Right kidney (tissue), 9 donors: ENCODE data around the gene MSH5.
"Not testable (repeated sequence)": the region's sequence is repeated elsewhere in the genome, so short reads cannot be mapped to it uniquely, and the experiment has no call there.

Experiments used
- DNase-seq: peaks from one replicate; pipeline ENCODE4 v3.0.0-alpha.2; 2016
- long read RNA-seq, 8 donors: transcript quantifications; one replicate each; lab custom pipeline, GENCODE V29; 2026

Gene MSH5
- long read RNA-seq, donor 1, partial matches to known transcripts = 0 of 2 reads
- long read RNA-seq, donor 1, other reads (novel, unspliced or antisense) = 0 of 2 reads
- long read RNA-seq, donor 2, partial matches to known transcripts = 0 of 1 reads
- long read RNA-seq, donor 2, other reads (novel, unspliced or antisense) = 0 of 1 reads
- long read RNA-seq, donor 3, partial matches to known transcripts = 0 of 2 reads
- long read RNA-seq, donor 3, other reads (novel, unspliced or antisense) = 0 of 2 reads
- long read RNA-seq, donor 4, partial matches to known transcripts = 5 of 8 reads
- long read RNA-seq, donor 4, other reads (novel, unspliced or antisense) = 0 of 8 reads
- long read RNA-seq, donor 5, partial matches to known transcripts = 0 of 1 reads
- long read RNA-seq, donor 5, other reads (novel, unspliced or antisense) = 0 of 1 reads
- long read RNA-seq, donor 6, partial matches to known transcripts = 0 of 1 reads
- long read RNA-seq, donor 6, other reads (novel, unspliced or antisense) = 0 of 1 reads
- long read RNA-seq, donor 7, partial matches to known transcripts = 0 of 1 reads
- long read RNA-seq, donor 7, other reads (novel, unspliced or antisense) = 0 of 1 reads
- long read RNA-seq, donor 8 = 0 reads

DNA sequence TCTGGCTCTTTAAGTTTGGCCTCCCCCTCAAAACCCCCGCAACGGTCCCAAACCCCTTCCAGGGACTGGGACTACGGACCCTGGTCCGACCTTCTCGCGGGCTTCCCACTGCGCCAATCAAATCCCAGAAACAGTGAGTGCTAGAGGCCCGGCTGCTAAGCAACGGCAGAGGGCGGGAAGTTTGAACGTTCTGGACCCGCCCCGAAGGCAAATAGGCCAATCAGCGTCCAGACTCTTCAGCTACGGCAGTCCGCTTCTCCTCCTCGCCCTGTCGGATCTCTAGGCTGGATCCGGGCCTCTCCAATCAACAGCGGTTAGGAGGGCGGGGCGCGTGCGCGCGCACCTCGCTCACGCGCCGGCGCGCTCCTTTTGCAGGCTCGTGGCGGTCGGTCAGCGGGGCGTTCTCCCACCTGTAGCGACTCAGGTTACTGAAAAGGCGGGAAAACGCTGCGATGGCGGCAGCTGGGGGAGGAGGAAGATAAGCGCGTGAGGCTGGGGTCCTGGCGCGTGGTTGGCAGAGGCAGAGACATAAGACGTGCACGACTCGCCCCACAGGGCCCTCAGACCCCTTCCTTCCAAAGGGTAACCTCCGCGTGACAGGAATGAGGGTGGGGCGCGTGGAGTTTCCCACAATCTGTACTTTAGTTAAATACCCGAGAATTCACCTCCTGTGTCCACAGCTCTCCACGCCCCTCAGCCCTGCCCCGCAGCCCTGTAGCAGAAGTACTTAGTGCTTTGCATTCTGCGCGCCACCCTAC lies at the start of gene MSH5:
TSS of gene MSH5 (plus strand) at position 367 of the 758 bp plus-strand sequence. CDS start 462 bp downstream, outside the sequence.
- peak; percentile 94 for DNase-seq

DNA sequence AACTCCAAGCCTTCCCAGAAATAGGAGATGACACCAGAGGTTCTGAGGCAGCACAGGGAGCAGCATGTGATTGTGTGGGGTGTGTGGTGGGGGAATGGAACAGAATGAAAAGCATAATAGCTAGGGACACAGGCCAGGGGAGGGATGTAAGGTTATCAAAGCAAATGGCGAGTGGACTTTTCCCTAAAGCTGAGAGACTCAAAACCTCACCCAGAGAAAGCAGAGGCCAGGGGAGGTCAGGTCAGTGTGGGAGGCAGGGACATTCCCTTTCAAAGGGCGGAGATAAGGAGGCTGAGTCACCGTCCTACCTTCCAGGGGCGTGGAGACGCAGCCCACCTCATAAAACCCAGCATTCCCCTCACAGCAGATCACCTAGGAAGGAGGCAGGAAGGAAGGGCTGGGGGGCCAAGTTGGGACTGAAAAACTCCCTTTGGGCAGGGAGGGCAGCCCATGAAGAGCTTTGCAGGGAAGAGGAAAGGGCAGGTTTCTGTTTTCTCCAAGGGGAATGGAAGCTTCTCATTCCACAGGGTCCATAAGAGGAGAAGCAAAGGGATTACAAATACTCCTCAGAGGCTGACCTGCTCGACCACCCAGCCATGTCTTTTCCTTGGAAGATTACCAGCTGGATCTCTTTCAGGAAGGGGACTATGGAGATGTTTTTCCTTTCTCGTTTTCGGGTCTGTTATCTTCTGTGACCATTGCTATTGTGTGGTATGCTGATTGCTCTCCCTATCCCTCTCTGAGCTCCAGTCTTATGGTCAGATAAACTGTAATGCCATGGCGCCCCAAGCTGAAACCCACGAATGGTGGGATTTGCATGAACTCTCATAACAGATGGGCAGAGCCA lies 49.4 kb upstream of the MSH5 start:
- no peak for DNase-seq

DNA sequence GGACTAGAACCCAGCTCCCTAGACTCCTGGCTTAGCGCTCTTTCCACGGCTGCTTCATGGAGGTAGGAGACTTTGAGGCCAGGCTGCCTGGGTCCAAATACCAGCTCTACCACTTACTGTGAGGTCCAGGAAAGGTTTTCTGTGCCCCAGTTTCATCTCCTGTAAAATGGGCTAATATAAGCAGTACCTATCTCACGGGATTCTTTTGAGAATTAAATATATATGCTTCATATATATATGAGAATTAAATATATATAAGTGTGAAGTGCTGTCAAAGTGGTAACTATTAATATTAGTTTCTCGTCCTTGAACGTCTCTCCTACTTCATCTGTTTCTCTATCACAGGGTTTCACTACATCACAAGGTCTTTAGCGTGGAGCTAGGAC lies 48.7 kb upstream of the MSH5 start:
- DNase-seq = no peak

DNA sequence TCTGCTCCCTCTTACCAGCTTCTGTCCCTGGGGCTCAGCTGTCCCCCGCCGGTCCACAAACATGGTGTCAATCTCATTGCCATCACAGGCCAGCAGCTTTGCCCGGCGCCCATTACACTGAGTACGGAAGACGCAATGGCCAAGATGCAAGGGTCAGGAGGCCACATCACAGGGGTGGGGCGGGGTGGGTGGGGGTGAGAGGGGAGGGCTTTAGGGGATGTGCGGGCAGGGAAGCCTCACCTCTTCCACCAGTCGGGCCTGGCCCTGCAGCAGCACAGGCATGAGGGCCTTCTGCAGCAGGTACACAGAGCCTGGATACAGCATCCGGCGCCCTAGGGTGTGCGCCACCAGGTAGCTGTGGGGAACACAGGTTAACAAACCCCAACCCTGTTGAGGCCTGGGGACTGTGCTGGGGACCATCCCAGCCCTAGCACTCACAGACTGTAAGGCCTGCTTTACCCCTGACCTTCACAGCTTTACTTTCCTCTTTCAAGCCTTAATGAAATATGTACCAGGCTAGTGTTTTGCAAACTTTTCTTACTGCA lies 48.2 kb upstream of the MSH5 start:
- DNase-seq = no peak

DNA sequence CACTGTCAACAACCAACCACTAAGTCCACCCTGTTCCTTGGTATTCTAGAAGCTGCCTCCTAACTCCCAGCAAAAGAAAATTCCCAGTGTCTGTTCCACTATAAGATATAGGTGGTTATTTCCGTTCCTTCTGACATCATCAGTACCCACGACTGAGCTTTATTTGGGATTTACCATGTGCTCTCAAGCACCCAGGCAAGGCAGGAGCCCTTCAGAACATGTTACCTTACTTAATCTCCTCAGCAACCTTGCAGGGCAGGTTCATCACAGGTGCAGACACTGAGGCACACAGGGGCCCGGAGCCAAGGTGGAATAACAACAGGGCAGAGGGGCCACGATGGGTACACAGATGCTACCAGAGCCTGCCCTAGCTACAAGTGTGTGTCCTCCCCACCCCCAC lies 47.5 kb upstream of the MSH5 start:
- no peak for DNase-seq

DNA sequence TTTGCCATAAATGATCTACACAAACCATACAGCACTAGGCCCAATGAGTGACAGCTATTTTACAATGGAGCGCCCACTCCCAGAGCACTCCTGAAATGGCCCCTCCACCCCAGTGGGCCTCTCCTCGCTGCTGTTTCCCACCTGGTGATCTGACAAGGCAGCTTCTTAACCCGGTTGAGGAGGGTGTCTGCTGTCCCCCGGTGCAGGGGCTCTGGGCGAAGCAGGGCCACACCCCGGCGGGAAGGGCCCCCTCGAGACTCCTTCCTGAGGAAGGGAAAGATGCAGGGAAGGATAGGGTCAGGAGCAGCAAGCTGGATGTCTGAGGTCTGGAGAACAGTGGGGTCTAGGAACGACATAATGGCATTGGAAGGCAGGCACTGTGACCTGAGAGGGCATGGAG lies 46.9 kb upstream of the MSH5 start:
- no peak for DNase-seq

DNA sequence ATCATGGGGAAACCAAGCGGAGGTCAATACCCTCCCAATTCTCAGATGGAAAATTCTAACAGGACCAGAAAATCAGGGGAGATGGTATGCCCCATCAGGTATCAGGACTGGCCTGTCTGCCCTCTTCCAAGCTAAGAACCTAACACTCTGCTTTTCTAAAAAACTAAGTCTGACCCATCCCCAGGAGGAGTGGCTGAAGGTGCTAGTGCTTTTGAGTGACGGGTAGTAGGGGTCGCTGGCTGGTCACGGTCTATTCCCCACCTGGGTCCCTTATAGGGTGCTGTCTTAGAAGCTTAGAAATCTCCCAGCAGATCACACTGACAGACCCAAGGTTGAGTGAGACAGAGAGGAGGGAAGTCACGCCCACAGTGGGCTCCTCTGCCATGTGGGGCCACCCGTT lies 46.3 kb upstream of the MSH5 start:
- DNase-seq = no peak

DNA sequence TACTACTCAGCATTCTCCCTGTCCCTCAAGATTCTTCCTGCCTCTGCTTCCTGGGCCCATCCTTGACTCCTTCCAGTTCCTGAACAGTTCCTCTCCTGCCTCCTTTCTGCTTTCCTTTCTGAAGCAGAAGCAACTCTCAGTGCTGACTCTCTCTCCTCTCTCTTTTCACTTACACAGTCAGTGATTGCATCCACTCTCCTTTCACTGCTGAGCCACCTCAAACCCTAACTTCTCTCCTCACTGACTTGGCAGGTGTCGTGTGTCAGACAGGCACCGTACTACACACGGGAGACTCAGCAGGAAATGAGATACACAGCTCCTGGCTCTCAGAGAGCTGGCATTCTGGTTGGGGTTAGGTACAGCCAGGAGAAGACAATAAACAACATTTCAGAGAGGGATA lies 42.2 kb upstream of the MSH5 start:
- no peak for DNase-seq

DNA sequence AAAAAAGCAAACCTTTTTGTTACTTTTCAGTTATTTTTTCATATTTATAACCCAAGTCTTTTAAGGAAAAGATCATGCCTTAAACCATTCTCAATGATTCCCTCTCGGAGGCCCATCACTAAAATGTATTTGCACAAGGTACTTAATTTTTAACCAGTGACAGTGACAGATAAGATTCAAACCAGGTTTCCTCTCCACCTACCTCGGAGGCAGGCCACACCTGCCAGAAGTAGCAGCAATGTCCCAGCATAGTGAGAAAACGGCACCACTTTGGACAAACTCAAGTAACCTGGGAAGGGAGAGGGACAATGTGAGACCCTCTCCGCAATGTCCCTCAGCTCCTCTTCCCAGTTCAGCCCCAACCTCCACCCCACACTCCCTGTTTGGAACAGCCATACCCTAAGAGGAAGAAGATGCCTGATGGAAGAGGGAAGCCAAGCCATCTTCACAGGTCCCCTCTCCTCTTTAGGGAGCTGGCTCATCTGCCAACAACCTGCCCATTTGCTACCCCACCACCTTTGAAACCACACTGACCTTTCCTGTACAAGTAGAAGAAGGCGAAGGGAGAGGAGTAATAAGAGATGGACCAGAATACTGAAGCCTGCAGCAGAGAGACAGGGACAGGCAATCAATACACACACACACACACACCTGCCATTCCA lies 38.9 kb upstream of the MSH5 start:
- no peak for DNase-seq

DNA sequence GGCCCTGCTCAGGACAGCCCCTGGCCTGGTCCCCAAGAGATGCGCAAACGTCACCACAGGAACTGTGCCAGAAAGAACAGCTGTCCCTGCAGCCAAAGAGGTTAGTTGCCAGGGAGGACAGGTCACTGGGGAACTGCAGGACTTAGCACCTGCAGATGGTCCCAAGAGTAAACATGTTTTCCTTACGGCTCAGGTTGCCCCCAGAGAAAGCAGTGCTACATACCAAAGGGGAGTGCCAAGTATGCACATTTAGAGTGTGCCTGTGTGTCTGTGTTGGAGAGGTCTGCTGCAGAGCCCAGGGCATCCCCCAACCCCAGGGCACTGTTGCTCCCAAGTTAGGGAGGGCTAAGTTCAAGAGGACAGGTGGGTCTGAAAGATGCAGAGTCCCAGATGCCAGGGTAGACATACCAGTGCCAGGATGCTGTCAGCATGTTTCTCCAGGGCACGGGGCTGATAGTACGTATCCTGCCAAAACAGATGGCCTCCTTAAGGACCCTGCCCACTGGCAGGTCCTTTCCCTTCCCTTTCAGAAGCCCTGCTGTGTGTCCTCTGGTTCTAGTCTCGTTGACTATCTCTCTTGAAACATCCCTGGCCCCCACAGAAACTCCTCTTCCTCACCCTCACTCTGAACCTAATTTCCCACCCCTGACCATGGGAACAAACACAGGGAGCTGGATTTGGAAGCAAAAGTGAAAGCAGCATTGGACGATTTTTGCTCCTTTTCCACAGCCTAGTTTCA lies 38.0 kb upstream of the MSH5 start:
- no peak for DNase-seq

DNA sequence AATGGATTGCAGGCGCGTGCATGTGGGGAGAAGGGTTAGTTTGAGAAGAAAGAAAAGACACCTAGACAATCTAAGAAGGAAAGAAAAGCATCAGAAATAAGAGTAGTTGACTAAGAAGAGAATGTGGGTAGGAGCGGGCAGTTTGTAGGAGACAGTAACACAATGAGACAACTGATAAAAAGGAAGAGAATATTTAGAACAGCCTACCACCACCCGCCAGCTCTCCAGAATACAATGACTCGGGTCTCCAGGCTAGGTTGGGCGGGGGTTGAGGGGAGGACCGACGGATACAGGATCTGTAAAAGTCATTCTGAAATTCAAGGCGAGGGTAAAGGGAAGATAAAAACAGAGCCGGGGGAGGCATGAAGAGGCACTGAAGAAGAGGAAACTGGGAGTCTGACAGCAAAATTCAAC lies 37.4 kb upstream of the MSH5 start:
- DNase-seq = no peak

DNA sequence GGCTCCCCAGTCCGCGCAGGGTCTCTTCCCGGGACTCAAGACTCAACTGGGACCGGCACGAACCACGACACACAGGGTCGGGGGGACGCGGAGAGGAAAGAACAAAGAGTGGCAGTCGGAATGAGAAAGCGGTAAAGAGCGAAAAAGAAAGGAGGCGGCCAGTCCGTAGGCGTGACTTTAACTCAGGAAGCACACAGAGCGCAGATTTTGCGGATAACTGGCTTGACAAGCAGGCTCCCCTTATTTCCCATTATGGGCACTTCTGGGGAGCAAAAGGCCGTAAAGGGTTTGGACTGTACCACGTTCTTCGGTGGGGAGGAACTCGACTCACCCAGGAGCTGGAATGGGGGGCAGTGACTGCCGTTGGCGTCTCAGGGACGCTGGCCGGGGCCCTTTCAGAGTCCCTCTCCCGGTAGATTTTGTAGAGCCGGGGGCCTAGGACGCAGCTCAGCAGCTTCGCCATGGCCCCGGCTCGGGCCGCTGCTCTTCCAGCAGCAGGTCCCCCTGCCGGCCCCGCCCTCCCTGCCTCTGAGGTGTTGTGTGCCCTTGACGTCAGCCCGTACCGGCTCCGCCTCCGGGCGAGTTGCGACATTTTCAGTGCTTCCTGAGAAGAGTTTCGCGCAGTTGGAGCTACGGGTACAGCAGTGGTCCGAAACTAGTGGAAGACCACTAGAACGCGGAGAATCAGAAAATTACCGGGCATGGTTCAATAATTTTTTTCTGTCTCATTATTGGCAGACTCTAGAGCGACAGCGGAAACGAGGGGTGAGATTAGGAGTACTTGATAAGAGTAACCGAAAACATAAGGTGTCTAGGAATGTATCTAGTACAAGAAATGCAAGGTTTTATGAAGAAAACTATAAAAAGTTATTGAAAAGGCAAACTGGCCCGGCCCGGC lies 36.7 kb upstream of the MSH5 start, which contains the start of gene ABHD16A:
TSS of gene ABHD16A (minus strand) at position 506 of the 898 bp plus-strand sequence. CDS start at position 463, 43 bp downstream.
- peak; percentile 99 for DNase-seq

DNA sequence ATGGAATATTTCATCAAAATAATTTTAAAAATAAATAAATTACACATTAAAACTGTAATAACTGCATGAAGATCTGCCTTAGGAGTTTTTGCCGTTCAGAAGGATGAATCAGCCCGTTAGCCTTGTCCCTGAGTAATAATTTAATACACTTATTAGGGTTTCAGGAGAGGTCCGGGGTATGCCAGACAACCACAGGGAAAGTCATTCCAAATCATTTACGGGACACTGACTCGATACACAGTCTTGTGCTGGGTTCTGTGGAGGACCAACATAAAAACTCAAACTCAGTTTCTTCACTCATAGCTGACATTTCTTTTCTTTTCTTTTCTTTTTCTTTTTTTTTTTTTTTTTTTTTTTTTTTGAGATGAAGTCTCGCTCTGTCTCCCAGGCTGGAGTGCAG lies 33.9 kb upstream of the MSH5 start:
- DNase-seq = no peak

DNA sequence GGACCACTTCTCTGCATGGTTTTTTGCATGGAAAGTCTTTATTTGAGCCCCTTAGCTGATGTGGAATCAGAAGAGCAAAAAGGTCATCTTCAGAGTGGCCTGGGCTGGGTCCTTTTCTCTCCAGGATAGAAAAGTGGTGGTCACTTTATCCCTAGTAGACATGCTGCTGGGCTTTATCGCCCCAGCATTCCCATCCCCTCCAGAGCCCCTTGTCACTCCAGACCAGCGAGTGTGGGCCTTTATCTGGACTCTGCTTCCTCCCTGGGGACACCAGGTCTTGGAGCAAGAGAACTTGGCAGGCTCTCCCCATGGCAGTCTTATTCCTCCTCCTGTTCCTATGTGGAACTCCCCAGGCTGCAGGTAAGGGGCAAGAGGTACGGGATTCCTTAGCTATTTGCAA lies 33.2 kb upstream of the MSH5 start, which contains the start of gene LY6G6F:
TSS of gene LY6G6F (plus strand) at position 268 of the 400 bp plus-strand sequence. CDS start at position 309, 41 bp downstream.
- DNase-seq = no peak

DNA sequence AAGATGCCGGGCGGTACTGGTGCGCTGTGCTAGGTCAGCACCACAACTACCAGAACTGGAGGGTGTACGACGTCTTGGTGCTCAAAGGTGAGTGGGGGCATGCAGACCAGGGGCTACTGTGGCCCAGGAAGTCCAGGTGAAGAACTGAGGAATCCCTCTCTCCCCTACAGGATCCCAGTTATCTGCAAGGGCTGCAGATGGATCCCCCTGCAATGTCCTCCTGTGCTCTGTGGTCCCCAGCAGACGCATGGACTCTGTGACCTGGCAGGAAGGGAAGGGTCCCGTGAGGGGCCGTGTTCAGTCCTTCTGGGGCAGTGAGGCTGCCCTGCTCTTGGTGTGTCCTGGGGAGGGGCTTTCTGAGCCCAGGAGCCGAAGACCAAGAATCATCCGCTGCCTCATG lies 32.1 kb upstream of the MSH5 start:
- DNase-seq = no peak

DNA sequence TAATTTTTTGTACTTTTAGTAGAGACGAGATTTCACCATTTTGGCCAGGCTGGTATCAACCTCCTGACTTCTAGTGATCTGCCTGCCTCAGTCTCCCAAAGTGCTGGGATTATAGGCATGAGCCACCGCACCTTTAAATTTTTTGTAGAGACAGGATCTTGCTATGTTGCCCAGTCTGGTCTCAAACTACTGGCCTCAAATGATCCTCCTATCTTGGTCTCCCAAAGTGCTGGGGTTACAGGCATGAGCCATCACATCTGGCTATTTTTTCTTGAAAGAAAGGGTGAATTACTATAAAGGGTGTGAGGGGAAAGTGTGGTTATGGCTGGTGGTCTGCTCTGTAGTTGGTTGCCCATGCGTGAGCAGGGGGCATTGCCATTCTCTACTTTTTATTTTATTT lies 31.6 kb upstream of the MSH5 start:
- no peak for DNase-seq

DNA sequence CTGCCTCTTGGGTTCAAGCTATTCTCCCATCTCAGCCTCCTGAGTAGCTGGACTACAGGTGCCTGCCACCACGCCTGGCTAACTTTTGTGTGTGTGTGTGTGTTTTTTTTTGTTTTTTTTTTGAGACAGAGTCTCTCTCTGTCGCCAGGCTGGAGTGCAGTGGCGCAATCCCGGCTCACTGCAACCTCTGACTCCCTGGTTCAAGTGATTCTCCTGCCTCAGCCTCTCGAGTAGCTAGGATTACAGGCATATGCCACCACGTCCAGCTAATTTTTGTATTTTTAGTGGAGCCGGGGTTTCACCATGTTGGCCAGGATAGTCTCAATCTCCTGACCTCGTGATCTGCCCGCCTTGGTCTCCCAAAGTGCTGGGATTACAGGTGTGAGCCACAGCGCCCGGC lies 30.6 kb upstream of the MSH5 start:
- DNase-seq = not testable (repeated sequence)

DNA sequence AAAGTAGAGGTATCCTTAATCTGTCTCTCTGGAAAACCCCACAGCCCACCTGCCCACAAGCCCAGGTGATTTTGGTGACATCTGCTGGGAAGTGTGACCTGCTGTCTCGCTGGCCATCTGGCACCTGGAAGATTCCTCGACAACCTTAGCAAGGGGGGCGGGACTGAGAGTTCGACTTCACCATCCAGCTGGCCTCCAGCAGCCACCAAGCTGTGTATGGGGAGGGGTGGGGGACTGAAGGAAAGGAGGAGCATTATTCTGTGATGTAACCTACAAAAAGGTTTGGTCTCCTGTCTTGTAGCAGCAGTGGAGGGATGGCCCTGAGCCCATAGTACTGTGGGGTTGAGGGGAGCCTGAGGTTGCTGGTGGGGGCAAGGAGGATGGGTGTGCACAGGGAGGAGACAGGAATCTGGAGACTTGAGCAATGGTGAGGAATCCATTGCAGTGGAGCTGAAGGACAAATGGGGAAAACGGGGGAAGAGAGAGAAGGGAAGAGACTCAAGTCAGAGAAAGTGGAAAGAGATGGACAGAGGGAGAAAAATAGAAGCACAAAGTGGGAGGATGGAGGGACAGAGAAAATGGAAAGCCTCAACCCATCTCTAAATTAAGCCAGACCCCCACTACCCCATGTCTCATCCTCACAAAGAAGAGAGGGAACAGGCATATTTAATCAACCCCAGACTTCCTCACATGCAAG lies 29.1 kb upstream of the MSH5 start:
- DNase-seq = no peak

DNA sequence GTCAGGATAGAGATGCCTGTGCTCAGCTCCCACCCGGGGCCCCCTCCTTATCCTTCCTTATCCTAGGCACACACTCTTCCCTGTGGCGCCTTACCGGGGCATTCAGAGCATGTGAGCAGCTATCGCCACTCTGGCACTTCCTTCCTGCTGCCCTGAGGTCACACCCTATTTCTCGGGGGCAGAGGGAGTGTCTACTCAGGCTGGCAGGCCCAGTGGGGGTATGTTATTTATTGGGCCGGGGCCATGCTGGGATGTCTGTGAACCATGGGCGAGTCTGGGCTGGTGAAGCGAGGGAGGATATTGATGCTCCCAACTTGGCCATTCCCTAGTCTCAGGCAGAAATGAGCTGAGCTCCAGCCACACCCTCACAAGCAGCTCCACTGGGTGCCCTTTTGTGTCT lies 28.6 kb upstream of the MSH5 start:
- DNase-seq = no peak
